Measurements from ENCODE around the gene LTBP1.

- TF ChIP-seq CTCF (optimal IDR thresholded peaks at IDR 0.05 in 1 of 3, IDR thresholded peaks at IDR 0.05 in 1 of 3, conservative IDR thresholded peaks at IDR 0.05 in 1 of 3; ENCODE audit: extremely low read depth in 1 of 3, insufficient read depth in 2 of 3, low read length in 3 of 3) (no peak), EZH2 (IDR thresholded peaks at IDR 0.05; ENCODE audit: low read length) (no peak)
Measured at GRCh38 chr2:32937602-32938448, 8.9 kb upstream of the LTBP1 start.

Measured in keratinocyte (primary cell).